B cell (primary cell): ENCODE measurements around the gene PVALEF.

Experiments
- CTCF ChIP-seq: fragments of 200-600 bp; IDR thresholded peaks from one replicate; pipeline ENCODE4 v1.8.0; 2022; ENCODE audit warnings: antibody characterized with exemption, mild to moderate bottlenecking
- EZH2 ChIP-seq: IDR thresholded peaks from 2 replicates; pipeline ENCODE4 v1.6.1; 2012; ENCODE audit warnings: borderline replicate concordance, low read depth, mild to moderate bottlenecking, moderate library complexity, low read length; ENCODE audit not compliant: insufficient read depth, poor library complexity, severe bottlenecking

- TF ChIP-seq CTCF (peak; percentile 30), EZH2 (no peak)
Observed at GRCh38 chr17:81230043-81230820, 64.9 kb downstream of the PVALEF start.
